RKO (cell line): ENCODE measurements around the gene DDX19B.
"Not testable (repeated sequence)": the region's sequence is repeated elsewhere in the genome, so short reads cannot be mapped to it uniquely, and the experiment has no call there.

Source experiments
- DNase-seq: peaks from one replicate; pipeline ENCODE4 v3.0.0-alpha.2; 2016; ENCODE audit warnings: low spot score

Gene DDX19B

DNA sequence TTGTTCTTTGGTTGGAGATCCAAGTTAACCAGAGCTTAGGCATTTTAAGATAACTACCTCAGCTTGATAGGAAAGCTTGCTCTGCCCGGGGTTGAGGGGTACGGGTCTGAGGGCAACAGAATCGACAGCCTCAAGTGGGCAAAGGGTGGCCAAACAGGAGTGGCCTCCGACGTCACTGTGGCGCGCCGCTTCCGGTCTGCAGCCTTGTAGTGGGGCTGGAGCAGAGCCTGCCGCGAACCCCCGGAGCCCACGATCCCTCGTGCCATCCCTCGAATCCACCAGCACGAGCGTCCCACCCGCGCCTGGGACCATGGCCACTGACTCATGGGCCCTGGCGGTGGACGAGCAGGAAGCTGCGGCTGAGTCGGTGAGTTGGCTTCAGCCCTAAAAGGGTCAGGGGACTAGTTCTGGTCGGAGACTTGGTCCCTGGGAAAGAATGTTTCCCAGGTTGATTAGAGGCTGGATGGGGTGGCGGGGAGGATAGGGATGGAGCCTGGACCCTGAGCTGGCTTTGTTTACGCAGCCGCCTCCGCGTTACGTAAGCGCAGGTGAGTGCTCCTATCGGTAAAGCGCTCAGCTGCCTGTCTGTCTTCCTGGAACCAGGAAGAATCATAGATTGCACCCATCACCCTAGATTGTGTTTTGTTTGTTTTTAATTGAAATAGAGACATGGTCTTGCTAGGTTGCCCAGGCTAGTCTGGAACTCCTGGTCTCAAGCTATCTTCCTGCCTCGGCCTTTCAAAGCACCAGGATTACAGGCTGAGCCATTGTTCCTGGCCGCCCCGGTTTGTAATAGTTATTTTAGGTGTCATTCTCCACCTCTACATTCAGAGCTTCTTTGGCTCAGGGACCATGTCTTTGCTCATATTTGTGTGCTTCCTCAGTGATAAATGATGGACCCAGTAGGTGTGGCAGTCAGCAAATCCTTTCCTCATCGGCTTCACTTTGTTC is at the start of gene DDX19B:
DDX19B (plus strand) TSS at position 199 of the 951 bp plus-strand sequence; CDS start at position 311, 112 bp downstream.
- peak; percentile 80 for DNase-seq

GRCh38 chr16:70249697-70250096 is 49.3 kb upstream of the DDX19B start:
- DNase-seq = not testable (repeated sequence)

DNA sequence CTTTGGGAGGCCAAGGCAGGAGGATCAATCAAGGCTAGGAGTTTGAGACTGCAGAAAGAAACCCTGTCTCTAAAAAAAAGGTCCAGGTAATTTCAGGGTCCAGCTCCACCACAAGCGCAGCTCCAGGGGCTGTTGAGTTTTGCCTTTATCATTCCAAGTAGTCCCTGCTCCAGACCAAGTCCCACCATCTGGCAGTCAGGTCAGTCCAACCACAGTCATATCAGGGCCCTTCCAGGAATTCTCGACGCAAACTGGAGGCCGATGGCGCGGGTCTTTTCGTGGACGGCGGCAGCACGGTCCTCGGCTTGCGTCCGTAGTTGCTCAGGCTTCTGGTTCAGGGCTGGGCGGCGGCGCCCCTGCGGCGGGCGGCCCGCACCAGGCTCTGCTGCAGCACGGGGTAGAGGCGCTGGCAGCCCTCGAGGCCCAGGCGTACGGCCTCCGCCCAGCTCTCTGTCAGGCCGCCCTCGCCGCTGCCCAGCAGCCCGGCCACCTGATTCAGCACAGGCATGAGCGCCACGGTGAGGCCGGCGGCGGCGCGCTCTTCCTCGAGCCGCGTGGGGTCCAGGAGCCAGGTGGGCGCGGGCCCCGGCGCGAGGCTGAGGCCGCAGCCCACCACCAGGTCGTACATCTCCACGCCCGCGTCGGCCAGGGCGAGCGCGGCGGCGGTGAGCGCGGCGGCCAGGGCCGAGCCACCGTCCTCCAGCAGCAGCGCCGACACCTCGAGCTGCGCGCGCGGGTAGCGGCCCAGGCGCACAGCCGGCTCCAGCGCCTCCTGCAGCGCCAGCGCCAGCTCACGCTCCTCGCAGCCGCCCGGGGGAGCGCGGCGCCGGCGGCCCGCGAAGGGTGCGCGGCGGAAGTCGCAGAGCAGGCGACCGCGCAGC is 48.0 kb upstream of the DDX19B start:
- peak; percentile 62 for DNase-seq

DNA sequence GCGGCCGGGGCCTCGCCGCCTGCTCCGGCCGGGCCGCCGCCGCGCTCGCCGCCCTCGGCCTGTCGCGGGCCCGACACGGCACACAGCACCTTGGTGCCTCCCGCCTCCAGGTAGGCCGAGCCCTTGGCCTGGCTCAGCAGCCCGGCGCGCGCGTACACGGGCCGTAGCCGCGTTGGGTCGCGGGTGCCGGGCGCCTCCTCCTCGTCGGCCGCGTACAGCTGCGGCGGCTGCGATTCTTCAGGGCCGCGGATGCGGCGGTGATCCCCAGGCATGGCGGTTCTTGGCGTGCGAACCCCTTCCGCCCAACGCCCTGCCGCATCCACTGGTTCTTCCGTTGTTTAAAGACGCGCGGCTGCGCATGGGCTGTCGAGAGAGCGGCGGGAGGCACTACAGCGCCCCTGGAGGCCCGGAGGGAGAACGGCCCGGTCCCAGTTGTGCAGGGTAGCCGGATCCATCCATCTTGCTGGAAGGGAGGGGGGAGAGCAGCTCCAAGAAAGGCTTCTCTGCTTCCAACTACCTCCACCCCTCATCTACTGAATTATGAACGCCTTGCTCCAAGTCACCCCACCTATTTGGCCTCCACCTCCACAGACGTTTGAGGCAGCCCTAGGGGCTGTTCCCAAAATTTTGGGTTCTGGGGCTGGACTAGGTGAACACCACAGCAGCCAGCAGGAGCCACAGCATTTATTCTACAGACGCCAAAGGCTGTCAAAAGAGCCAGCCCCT is 47.2 kb upstream of the DDX19B start, which contains the start of gene EXOSC6:
EXOSC6 (minus strand) TSS at position 312 of the 726 bp plus-strand sequence; CDS start at position 272, 40 bp downstream.
- peak; percentile 95 for DNase-seq

GRCh38 chr16:70252355-70252988 is 46.5 kb upstream of the DDX19B start:
- peak; percentile 41 for DNase-seq

DNA sequence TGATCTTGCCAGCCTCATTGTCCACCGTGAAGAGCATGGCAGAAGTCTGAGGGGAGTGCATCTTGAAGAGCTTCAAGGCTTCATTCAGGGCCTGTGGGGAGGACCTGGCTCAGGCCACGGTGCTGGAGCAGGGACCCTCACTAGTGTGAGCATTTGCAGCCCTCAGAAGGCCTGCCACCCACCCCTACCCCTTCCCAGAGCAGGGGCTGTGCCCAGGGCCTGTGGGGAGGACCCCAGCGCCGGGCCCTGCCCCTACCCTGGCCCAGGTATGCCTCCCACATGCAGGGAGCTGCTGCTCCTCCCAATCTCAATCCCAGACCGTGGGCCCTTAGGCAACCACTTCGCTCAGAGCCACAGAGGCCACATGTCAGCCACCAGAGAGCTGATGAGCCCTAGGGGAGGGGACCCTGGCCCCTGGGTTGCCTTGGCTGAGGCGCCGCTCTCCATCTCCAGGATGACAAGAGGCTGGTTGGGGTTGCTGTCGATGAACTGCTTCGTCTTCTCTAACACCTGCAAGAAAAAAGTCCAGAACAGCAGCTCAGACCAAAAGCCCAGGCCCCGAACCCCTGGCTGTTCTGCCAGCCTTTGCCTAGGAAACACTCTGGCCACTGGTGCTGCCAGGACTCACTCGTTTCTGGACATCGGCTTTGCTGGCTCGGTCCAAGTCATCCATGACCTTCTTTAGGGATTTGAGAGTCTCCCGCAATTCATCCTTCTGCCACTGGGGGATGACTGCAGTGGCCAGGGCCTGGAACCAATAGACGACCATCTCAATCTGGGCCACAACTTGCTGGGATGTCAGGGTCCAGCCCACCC is 45.5 kb upstream of the DDX19B start:
- DNase-seq = peak; percentile 53

DNA sequence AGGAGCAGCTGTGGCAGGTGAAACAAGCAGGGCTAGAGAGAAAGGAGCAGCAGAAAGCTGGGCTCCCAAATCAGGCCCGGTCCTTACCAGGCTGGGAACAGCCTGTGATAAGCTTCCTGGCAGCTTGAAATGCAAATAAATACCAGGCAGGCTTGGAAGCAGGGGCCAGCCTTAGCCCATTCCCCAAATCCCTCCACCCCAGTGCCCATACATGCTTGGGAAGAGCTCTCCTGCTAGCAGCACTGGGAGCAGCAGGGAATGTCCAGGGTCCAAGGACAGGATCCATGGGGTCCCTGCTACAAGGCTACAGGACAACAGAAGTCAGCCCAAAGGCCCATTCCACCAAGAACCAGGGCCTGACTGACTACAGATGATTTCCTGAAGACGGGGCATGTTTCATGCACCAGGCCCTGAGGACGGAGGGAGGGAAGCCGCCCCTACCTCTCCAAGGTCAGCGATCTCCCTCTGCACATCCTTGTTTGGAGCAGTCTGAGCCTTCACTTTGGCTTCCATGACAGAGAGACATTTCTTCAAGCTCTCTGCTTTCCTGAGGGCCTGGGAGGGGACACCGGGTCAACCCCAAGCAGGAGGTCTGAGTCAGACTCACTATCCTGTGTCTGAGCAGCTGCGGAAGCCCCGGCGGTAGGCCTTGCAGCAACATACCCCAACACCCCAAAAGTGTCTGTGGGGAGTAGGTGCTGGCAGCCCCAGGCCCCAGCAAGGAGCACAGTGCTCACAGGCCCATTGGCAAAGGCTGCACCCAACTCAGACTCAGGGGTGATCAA is 44.6 kb upstream of the DDX19B start:
- no peak for DNase-seq

- DNase-seq = no peak
These were observed 44.1 kb upstream of the DDX19B start for GRCh38 chr16:70254965-70255286.

DNA sequence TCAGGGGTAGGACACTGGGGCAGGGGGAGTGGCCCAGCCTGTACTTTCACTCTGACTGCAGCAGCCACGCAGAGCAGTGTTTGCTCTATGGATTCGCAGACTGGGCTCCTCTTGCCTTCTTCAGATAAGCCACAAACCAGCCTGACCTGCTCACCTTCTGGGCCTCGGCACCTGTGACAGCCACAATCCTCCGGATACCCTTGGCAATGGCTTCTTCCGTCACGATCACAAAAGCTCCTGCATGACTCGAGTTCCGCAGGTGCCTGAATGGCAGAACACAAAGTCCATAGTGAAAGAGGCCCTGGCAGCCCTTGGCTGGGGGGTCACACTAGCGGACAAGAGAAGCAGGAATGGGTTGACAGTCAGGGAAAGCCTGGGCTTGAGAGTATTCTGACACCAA is 43.4 kb upstream of the DDX19B start:
- no peak for DNase-seq

- no peak for DNase-seq
These were observed 41.6 kb upstream of the DDX19B start for GRCh38 chr16:70257391-70257790.

- no peak for DNase-seq
These were observed 40.9 kb upstream of the DDX19B start for GRCh38 chr16:70258065-70258464.

GRCh38 chr16:70258946-70259345 is 40.0 kb upstream of the DDX19B start:
- no peak for DNase-seq

DNA sequence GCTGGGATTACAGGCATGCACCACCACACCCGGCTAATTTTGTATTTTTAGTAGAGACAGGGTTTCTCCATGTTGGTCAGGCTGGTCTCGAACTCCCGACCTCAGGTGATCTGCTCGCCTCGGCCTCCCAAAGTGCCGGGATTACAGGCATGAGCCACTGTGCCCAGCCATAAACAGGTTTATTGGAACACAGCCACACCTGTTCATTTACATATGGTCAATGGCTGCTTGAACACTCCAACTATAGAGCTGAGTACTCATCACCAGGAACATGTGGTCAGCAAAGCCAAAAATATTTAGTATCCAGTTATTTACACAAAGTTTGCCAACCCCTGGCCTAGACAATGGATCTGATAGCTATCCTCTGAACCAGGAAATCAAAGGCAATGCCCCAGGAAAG is 39.1 kb upstream of the DDX19B start:
- DNase-seq = not testable (repeated sequence)

DNA sequence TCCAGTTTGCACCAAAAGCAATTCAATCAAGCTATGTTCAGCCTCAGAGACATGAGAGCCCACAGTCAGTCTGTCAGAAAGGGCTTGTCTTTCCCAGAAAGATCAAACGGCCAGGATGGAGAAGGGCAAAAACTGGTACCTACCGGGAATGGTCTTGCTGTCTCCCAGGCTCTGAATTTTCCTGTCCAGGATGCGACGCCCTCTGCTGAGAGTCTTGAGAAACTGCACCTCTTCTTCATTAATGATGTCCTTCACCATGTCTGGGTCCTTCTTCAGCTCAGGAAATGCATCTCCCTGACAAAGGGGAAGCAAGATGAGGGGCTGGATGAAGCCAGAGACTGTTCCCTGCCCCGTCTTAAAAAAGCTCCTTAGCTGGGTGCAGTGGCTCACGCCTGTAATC is 31.5 kb upstream of the DDX19B start:
- peak; percentile 60 for DNase-seq

DNA sequence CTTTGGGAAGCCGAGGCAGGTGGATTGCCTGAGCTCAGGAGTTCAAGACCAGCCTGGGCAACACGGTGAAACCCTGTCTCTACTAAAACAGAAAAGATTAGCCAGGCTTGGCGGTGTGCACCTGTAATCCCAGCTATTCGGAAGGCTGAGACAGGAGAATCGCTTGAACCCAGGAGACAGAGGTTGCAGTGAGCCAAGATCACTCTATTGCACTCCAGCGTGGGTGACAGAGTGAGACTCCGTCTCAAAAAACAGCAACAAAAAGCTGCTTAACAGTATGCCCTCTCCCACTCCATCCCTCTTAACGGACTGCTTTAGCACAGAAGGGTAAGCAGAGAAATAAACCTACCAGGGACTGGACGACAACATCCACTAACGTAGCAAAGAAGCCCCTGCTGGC is 31.1 kb upstream of the DDX19B start:
- DNase-seq = not testable (repeated sequence)

GRCh38 chr16:70269471-70269870 is 29.5 kb upstream of the DDX19B start:
- no peak for DNase-seq

GRCh38 chr16:70270176-70270575 is 28.8 kb upstream of the DDX19B start:
- no peak for DNase-seq

DNA sequence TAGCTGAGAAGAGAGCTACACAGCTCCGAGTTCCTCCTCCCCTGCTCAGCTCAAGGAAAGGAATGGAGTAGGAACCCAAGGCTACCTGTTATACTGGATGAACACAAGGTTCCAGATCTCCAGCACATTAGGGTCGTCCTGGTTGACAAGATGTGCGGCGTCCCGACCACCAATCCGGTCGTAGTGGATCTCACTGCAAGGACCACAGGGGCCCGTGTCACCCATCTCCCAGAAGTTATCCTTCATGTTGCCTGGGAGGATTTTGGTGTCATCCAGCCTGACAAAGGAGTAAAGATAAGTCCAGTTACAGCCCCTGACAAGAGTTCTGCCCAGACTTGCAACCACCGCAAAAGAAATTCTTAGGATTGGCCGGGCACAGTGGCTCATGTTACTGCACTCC is 27.3 kb upstream of the DDX19B start:
- DNase-seq = no peak

DNA sequence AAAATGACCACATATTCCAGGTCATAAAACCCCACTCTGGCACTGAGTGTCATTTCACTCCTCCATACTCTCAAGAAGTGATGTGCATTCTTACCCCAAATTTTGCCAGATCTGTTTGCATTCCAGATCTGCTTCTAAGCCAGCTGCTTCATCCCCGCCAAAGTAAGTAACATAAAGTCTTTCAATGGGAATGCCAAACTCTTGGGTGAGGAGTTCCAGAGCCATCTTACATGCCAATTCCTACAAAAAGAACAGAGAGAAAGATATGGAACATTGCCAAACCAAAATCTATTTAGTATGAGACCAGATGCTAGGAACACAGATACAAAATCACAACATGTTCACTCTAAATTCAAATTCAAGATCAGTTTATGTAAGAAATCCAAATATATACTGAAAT is 22.6 kb upstream of the DDX19B start:
- no peak for DNase-seq
